ENCODE data around the gene LSG1.

DNA sequence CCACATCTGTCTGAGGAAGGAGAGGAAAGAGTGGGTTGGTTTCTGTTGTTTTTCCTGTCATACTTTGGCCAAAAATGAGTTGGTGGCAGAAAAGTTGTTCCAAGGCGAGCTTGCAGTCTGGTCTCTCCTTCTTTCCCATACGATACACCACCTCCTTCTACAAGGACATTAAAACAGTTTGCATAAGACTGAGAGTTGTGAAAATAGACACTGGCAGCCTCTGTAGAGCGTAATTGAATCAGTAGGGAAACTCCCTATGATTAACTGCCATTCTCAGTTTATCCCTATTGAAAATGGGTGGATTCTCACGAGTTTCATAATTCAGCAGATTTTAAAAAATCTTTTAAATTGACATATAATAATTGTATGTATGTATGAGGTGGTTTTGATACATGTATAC, 3.7 kb upstream of the LSG1 start:
- TF ChIP-seq EZH2 (IDR thresholded peaks at IDR 0.05) (no peak), POLR2AphosphoS5 (IDR thresholded peaks at IDR 0.05; ENCODE audit: borderline replicate concordance, low read depth, low read length) (no peak), FOXP2 (optimal IDR thresholded peaks at IDR 0.05; ENCODE audit: control extremely low read depth, extremely low read length, insufficient read depth) (no peak)
